Renal cortex interstitium (tissue), 11 donors: ENCODE results near the gene KIF5A. TPM values are rescaled to one million over a fixed set of nuclear protein-coding genes. Genes with fewer than 3 reads are reported as not detected.
"Not testable (repeated sequence)": the region's sequence is repeated elsewhere in the genome, so short reads cannot be mapped to it uniquely, and the experiment has no call there.

ENCODE experiments used
- DNase-seq, 11 donors: peaks; one replicate each; pipeline ENCODE4 v3.0.0-alpha.2; 2013; ENCODE audit warnings: low read depth in 9 of 11, low spot score in 4 of 11; ENCODE audit errors: extremely low read depth in 1 of 11
- polyA plus RNA-seq, 3 donors: library from polyadenylated mRNA; unstranded; fragments of 120-200 nt; gene quantifications; one replicate each; pipeline ENCODE4 v1.2.1, GENCODE V29; 2013; ENCODE audit not compliant: insufficient read length in 3 of 3

Gene KIF5A
- polyA plus RNA-seq, 3 donors = 0.50 to 0.88 (median 0.76) TPM

GRCh38 chr12:57549203-57549908 is 488 bp upstream of the KIF5A start:
- DNase-seq = no peak

GRCh38 chr12:57550641-57551549 is 1.1 kb downstream of the KIF5A start:
- DNase-seq = no peak

- DNase-seq = no peak
Observed at GRCh38 chr12:57551637-57552305, 1.9 kb downstream of the KIF5A start.

- DNase-seq = no peak
Observed at GRCh38 chr12:57552306-57552651, 2.4 kb downstream of the KIF5A start.

GRCh38 chr12:57552835-57553313 is 3.0 kb downstream of the KIF5A start:
- DNase-seq = no peak

GRCh38 chr12:57553343-57554202 is 3.7 kb downstream of the KIF5A start:
- DNase-seq = no peak

- DNase-seq = no peak
Observed at GRCh38 chr12:57554453-57554852, 4.6 kb downstream of the KIF5A start.

GRCh38 chr12:57554897-57555296 is 5.1 kb downstream of the KIF5A start:
- DNase-seq = no peak

- DNase-seq = no peak
Observed at GRCh38 chr12:57558864-57559263, 9.0 kb downstream of the KIF5A start.

GRCh38 chr12:57560516-57560915 is 10.7 kb downstream of the KIF5A start:
- DNase-seq = no peak

GRCh38 chr12:57561117-57561516 is 11.3 kb downstream of the KIF5A start:
- DNase-seq = not testable (repeated sequence)

GRCh38 chr12:57563358-57563757 is 13.5 kb downstream of the KIF5A start:
- no peak for DNase-seq

GRCh38 chr12:57564178-57564740 is 14.4 kb downstream of the KIF5A start:
- DNase-seq = no peak

- DNase-seq = no peak
Observed at GRCh38 chr12:57568838-57569237, 19.0 kb downstream of the KIF5A start.

- no peak for DNase-seq
Observed at GRCh38 chr12:57569858-57570257, 20.0 kb downstream of the KIF5A start.

- not testable (repeated sequence) for DNase-seq
Observed at GRCh38 chr12:57570438-57570837, 20.6 kb downstream of the KIF5A start.

- no peak for DNase-seq
Observed at GRCh38 chr12:57571926-57572762, 22.3 kb downstream of the KIF5A start.

GRCh38 chr12:57574795-57575194 is 25.0 kb downstream of the KIF5A start:
- no peak for DNase-seq
